G401 (cell line): ENCODE measurements around the gene DSN1. TPM values are rescaled to one million over a fixed set of nuclear protein-coding genes. Genes with fewer than 3 reads are reported as not detected.
"Not testable (repeated sequence)": the region's sequence is repeated elsewhere in the genome, so short reads cannot be mapped to it uniquely, and the experiment has no call there.

Experiments used
- DNase-seq: peaks from one replicate; pipeline ENCODE4 v3.0.0-alpha.2; 2015; ENCODE audit warnings: low spot score
- in situ Hi-C: cut with HindIII; loops from 2 replicates; pipeline ENCODE4 v1.10.0; 2016; ENCODE audit warnings: low sequenced_read_pairs, mixed read lengths
- total RNA-seq: library from RNA; depleted of rRNA; stranded (reverse); fragments of >200 nt; shearing (Covaris generic); gene quantifications from 2 replicates; pipeline ENCODE4 v1.2.3, GENCODE V29; 2014; rRNA removed

DSN1 gene
- 31.0 and 31.1 TPM in 2 replicates for total RNA-seq

GRCh38 chr20:36773597-36774390 lies at the start of gene DSN1:
Gene DSN1 (minus strand): TSS chr20:36773763. CDS start chr20:36771458, 2,305 bp downstream.
- in situ Hi-C loops, result no loop called here
- DNase-seq, result peak; percentile 90

GRCh38 chr20:36823121-36823520 lies 49.6 kb upstream of the DSN1 start:
- DNase-seq, result peak; percentile 92
- in situ Hi-C loops, result no loop called here

DNA sequence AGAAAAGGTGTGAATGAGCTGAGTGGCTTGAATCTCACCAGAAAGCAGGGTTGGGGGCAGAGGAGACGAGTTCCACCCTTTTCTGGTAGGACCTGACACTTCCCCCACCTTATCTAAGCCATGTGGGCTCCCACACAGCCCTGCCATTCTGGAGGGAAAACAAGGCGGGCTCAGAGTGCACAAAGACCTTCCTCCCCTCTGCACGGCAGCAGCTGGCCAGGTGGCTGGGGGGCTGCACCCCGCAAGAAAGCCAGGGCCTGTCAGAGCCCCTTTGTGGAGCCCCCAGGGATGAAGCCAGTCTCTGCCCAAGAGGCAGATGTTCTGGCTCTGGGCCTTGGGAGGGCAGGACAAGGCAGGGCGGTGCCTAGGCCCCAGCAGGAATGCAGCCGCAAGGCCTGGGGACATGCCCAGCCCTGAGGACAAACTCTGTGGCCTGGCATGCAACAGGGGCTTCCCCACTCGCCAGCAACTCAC lies 48.4 kb upstream of the DSN1 start:
- DNase-seq, result no peak
- in situ Hi-C loops, result no loop called here

GRCh38 chr20:36820928-36821327 lies 47.4 kb upstream of the DSN1 start:
- DNase-seq, result no peak

GRCh38 chr20:36820073-36820472 lies 46.5 kb upstream of the DSN1 start:
- in situ Hi-C loops, result no loop called here
- no peak for DNase-seq

More at GRCh38 chr20:36820928-36821327, 47.4 kb upstream of the DSN1 start:
- in situ Hi-C loops, result no loop called here

DNA sequence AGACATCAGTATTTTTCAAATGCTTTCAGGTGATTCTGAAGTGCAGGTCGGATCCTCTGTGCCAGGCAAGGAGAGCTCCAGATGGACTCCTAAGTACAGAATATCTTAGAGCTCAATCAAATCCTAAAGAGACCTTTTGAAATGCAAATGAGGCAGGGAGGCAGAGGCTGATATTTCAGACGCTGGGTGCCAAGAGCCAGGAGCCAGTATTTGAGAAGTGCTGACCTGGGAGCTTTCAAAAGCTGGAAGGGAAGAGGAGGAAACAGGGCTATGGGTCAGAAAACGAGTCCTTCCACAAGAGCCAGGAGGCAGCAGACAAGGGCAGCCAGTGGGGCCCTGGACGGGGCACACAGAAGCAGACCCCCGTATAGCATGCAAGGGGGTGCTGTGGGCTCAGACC lies 46.1 kb upstream of the DSN1 start:
- peak; percentile 49 for DNase-seq
- in situ Hi-C loops, result no loop called here

- no peak for DNase-seq
- in situ Hi-C loops, result no loop called here
Measured at GRCh38 chr20:36818861-36819260, 45.3 kb upstream of the DSN1 start.

GRCh38 chr20:36818185-36818584 lies 44.6 kb upstream of the DSN1 start:
- DNase-seq, result no peak
- in situ Hi-C loops, result no loop called here

DNA sequence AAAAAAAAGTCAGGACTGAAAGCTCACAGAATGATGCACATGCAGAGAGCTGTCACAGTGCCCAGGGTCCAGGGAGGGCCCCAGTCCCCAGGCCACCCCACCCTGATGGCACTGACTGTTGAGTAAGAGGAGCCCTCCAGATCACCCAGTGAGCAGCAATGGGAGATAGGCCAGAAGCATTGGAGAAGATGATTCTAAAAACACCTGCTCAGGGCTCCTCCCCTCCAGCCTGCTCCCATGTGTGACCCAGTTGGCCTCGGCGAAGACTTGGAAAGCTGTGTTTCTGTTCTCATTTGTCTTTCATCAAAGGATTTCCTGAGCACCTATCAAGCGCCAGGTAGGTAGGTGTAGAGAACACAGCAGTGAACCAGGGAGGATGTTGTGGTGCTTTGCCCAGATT lies 43.9 kb upstream of the DSN1 start:
- in situ Hi-C loops, result no loop called here
- DNase-seq, result peak; percentile 88

DNA sequence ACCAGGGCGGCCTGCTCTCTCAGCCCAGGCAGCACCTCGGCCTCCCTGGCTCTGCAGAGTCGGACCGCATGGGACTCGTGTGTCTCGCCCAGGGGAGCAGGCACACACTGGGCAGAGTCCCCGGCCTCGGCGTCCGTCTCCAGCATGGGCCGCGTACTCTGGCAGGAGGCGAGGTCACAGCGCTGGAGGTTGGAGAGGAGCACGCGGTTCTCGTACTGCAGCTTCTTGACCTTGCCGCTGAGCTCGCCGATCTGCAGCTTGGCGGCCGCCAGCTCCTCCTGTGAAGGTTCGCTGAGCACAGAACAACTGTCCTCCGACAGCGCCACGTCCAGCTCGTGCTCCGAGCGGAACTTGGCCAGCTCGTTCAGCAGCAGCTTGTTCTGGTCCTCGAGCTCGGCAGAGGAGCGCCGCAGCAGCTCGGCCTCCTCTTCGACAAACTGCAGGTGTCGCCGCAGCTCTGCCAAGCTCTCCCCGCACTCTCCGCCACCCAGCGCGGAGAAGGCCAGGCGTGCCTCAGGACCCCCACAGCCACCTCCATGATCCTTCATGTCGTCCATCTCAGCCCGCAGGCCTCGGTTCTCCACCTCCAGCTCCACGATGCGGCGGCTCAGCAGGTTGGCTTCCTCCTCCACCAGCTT lies 42.0 kb upstream of the DSN1 start:
- DNase-seq, result peak; percentile 50
- in situ Hi-C loops, result no loop called here

DNA sequence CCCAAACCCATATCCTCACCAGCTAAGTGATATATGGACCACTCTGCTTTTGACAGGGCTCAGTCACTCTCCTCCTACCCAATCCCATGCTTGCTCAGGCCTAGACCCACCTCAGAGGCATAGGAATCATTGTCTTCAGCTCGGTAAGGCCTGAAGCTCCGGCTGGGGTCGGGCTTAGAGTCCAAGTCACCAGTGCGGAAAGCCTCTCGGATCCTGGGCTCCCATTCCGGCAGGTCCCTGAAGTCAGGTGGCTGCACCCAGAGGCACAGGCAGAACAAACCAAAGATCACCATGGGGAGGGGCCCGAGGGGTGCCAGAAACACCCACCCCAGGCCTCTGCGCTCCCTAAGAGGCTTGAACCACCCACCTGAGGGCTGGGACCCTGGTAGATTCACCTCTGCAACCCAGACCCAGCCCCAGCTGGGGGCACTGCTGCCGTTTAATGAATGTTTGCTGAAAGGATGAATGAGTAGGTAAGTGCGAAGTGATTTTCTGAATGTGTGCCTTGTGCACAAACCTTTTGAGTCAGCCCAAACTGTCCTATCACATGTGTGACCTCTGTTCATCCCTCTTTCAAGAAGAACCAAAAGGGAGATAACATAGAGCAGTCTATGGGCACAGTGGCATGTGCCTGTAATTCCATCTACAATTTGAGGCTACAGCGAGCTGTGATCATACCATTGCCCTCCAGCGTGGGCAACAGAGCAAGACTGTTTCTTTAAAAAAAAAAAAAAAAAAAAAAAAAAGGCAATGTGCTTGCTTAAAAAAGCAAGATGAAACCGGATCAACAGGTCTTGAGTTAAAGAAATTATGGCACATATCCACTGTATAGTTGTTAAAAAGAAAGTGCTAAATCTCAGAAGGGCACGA lies 39.3 kb upstream of the DSN1 start:
- DNase-seq, result peak; percentile 38
- in situ Hi-C loops, result no loop called here

- in situ Hi-C loops, result no loop called here
- peak; percentile 58 for DNase-seq
Measured at GRCh38 chr20:36808317-36809257, 35.0 kb upstream of the DSN1 start.

DNA sequence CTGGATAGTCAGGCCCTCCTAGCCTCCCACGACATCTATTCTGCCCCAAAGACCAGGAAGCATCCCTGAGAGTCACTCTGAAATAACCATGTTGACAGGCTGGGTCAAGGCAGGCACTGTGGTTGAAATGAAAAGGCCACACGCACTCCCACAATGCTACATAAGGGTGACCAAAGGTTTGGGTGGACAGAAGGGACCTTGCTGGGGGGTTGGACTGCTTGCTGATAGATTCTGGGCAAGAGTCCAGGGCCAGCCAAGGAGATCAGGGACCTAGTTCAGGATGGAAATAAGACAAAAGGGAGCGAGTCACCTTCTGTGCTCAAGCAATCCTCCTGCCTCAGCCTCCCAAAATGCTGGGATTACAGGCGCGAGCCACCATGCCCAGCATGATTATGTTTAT lies 32.5 kb upstream of the DSN1 start:
- peak; percentile 91 for DNase-seq
- in situ Hi-C loops, result no loop called here

GRCh38 chr20:36805396-36805795 lies 31.8 kb upstream of the DSN1 start:
- no peak for DNase-seq
- in situ Hi-C loops, result no loop called here

GRCh38 chr20:36804425-36804824 lies 30.9 kb upstream of the DSN1 start:
- no peak for DNase-seq
- in situ Hi-C loops, result no loop called here

DNA sequence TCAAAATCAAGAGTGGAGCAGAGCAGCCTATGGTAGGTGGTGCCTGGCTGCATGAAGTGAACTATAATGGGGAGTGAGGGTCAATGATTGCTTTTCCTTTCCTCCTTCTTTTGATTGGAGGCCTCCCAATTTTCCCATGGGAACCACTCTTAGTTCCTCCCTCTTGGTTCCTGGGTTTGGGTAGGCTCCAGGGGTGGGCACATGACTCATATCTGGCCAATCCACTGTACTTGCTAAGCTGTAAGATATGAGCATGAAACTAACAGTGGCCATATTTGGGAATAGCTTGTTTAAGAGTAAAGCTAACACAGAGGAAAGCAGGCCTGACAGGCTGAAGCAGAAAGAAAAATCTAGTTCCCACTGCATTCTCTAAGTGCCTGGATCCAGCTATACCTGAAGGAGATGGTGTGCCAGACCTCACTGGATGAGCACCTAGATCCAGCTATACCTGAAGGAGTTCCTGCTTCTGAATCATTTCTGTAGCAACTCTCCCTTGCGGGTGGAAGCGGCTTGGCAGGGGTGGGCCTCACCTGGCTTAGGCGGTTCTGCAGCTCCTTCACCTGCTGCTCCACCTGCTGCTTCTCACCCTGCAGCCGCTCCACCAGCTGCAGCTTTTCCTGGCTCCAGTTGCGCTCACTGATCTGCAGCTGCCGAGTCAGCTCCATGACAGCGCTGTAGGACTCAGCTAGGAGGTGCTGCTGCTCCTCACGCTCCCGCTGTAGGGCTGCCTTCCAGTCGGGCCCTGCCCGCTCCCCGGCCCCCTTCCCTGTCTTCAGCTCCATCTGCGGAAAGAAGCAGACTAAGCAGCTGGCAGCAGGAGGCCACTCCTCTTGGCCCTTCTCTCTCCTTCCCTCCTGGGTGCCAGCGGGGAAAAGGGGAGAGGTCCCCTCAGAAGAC lies 29.0 kb upstream of the DSN1 start:
- in situ Hi-C loops, result no loop called here
- DNase-seq, result peak; percentile 44

DNA sequence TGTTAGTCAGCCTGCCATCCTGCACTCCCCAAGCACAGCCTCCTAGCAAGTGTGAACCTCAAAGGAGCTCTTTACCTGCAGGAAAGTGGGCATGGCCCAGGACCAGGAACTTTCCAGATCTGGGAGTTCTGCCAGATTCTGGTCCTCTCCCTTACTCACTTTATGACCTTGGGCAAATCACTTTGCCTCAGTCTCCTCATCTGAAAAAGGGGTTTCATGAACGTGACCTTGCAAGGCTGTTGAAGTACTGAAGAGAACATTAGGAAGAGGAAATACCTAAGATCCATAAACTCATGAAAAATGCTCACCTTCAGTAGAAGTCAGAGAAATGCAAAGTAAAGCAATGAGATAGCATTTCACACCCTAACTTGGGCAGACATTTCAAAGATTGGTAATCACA lies 26.8 kb upstream of the DSN1 start:
- in situ Hi-C loops, result no loop called here

GRCh38 chr20:36799313-36799712 lies 25.8 kb upstream of the DSN1 start:
- in situ Hi-C loops, DNase-seq: not testable (repeated sequence)

More for the DNA sequence above, 26.8 kb upstream of the DSN1 start:
- no peak for DNase-seq
